GM23338 (cell line): Measurements from ENCODE around the gene GTPBP1. TPM values are rescaled to one million over a fixed set of nuclear protein-coding genes. Genes with fewer than 3 reads are reported as not detected.

ENCODE experiments used
- ATAC-seq: fragments of 200-7000 bp; cut with Tn5 transposase; 3 replicates; pipeline ENCODE4 v1.9.1; 2020
- DNase-seq: peaks from one replicate; pipeline ENCODE4 v3.0.0-alpha.2; 2015; ENCODE audit warnings: low spot score
- H2AFZ ChIP-seq: fragments of 200-600 bp; sonication (generic); 2 replicates; pipeline ENCODE4 v1.8.0; 2016; ENCODE audit warnings: antibody characterized with exemption, mild to moderate bottlenecking, moderate library complexity
- H3F3A ChIP-seq: fragments of 200-600 bp; sonication (generic); replicated peaks from 2 replicates; pipeline ENCODE4 v1.8.0; 2017; ENCODE audit warnings: antibody characterized with exemption, mixed run types, low read depth
- H3K27ac ChIP-seq: fragments of 200-600 bp; sonication (generic); 2 replicates; pipeline ENCODE4 v1.6.1; 2016; ENCODE audit warnings: low read depth
- H3K27me3 ChIP-seq: fragments of 200-600 bp; sonication (generic); 2 replicates; pipeline ENCODE4 v1.8.0; 2016; ENCODE audit warnings: mild to moderate bottlenecking, mixed run types, moderate library complexity; ENCODE audit not compliant: insufficient read depth
- H3K36me3 ChIP-seq: fragments of 200-600 bp; sonication (generic); 2 replicates; pipeline ENCODE4 v1.8.0; 2016; ENCODE audit warnings: mild to moderate bottlenecking; ENCODE audit not compliant: insufficient read depth
- H3K4me1 ChIP-seq: fragments of 200-600 bp; sonication (generic); 2 replicates; pipeline ENCODE4 v1.8.0; 2016; ENCODE audit warnings: mild to moderate bottlenecking, moderate library complexity; ENCODE audit not compliant: insufficient read depth
- H3K4me2 ChIP-seq: fragments of 200-600 bp; sonication (generic); 2 replicates; pipeline ENCODE4 v1.7.1; 2017; ENCODE audit warnings: mixed run types
- H3K4me3 ChIP-seq: fragments of 200-600 bp; sonication (generic); 2 replicates; pipeline ENCODE4 v1.6.1; 2016; ENCODE audit warnings: mixed run types
- H3K79me2 ChIP-seq: fragments of 200-600 bp; sonication (generic); replicated peaks from 2 replicates; pipeline ENCODE4 v1.8.0; 2017; ENCODE audit warnings: mild to moderate bottlenecking; ENCODE audit not compliant: insufficient read depth
- H3K9me2 ChIP-seq: fragments of 200-600 bp; sonication (generic); 2 replicates; pipeline ENCODE4 v1.8.0; 2017; ENCODE audit not compliant: insufficient read depth
- H4K20me1 ChIP-seq: fragments of 200-600 bp; sonication (generic); replicated peaks from 2 replicates; pipeline ENCODE4 v1.8.0; 2017; ENCODE audit warnings: mild to moderate bottlenecking; ENCODE audit not compliant: insufficient read depth
- H3K27ac Mint-ChIP-seq: 2 replicates; pipeline ENCODE4 v1.8.0; 2020; ENCODE audit warnings: inconsistent platforms, mild to moderate bottlenecking, moderate library complexity, mixed read lengths
- H3K27me3 Mint-ChIP-seq: 3 replicates; pipeline ENCODE4 v1.8.0; 2022; ENCODE audit warnings: low read depth, mild to moderate bottlenecking, moderate library complexity, mixed read lengths, inconsistent platforms; ENCODE audit not compliant: insufficient read depth, poor library complexity
- H3K36me3 Mint-ChIP-seq: 3 replicates; pipeline ENCODE4 v1.8.0; 2021; ENCODE audit warnings: low read depth, mild to moderate bottlenecking, inconsistent platforms, moderate library complexity, mixed read lengths
- H3K4me1 Mint-ChIP-seq: 3 replicates; pipeline ENCODE4 v1.8.0; 2020; ENCODE audit warnings: mild to moderate bottlenecking, inconsistent platforms, mixed read lengths
- H3K4me3 Mint-ChIP-seq: 3 replicates; pipeline ENCODE4 v1.8.0; 2021; ENCODE audit warnings: moderate library complexity, mild to moderate bottlenecking, inconsistent platforms, mixed read lengths
- H3K9me3 Mint-ChIP-seq: 3 replicates; pipeline ENCODE4 v1.8.0; 2020; ENCODE audit warnings: moderate library complexity, mild to moderate bottlenecking, inconsistent platforms, mixed read lengths
- CTCF ChIP-seq, 2 experiments: fragments of 200-600 bp in 1 of 2; sonication (generic) in 1 of 2; conservative IDR thresholded peaks; 2 replicates each; pipeline versions ENCODE4 v1.5.1 to v1.6.1; 2016 to 2017; ENCODE audit warnings: antibody characterized with exemption in 2 of 2, low read depth in 2 of 2, mild to moderate bottlenecking in 2 of 2, moderate library complexity in 1 of 2
- POLR2AphosphoS5 ChIP-seq: IDR thresholded peaks from 2 replicates; pipeline ENCODE4 v1.6.1; 2016; ENCODE audit warnings: antibody characterized with exemption, low read depth
- ZNF114 ChIP-seq: fragments of 250-450 bp; sonication (Bioruptor Pico); IDR thresholded peaks from 2 replicates; pipeline ENCODE4 v1.5.0; 2020; ENCODE audit warnings: mild to moderate bottlenecking, moderate library complexity
- ZNF331 ChIP-seq: fragments of 250-450 bp; sonication (Bioruptor Pico); IDR thresholded peaks from 2 replicates; pipeline ENCODE4 v1.5.0; 2020; ENCODE audit warnings: low read depth, mild to moderate bottlenecking, moderate library complexity
- ZNF462 ChIP-seq: fragments of 250-450 bp; sonication (Bioruptor Pico); IDR thresholded peaks from 2 replicates; pipeline ENCODE4 v1.5.0; 2020; ENCODE audit warnings: mild to moderate bottlenecking, moderate library complexity
- polyA plus RNA-seq: library from polyadenylated mRNA; unstranded; fragments of >200 nt; fragmentation: Nextera tagmentation; extraction: Ambion mirVana; gene quantifications from 2 replicates; pipeline ENCODE4 v1.2.1, GENCODE V29; 2016
- total RNA-seq: library from RNA; depleted of rRNA; stranded (reverse); fragments of >200 nt; shearing (Covaris generic); gene quantifications from 2 replicates; pipeline ENCODE4 v1.2.3, GENCODE V29; 2014

The GTPBP1 gene
- total and polyA plus RNA-seq, 2 experiments from 2014 or later = 27.2 to 88.4 TPM

GRCh38 chr22:38698407-38699094 is 7.2 kb upstream of the GTPBP1 start:
- H3K27me3 ChIP-seq = no peaks in the 10 kb centered on the region
- no peak overlapping the region for H2AFZ ChIP-seq
- H3K79me2 ChIP-seq = peaks cover 52% of the 10 kb centered on the region
- no peak for DNase-seq
- H3K4me3 Mint-ChIP-seq = peak overlapping the region; percentile 98
- H3K27ac Mint-ChIP-seq = no peak overlapping the region
- H3K36me3 ChIP-seq = no peaks in the 10 kb centered on the region
- TF ChIP-seq ZNF331 (CRISPR knock-in tag) (no peak), ZNF114 (CRISPR knock-in tag) (no peak), POLR2AphosphoS5 (no peak), ZNF462 (CRISPR knock-in tag) (no peak), CTCF (conservative IDR thresholded peaks at IDR 0.05; ENCODE audit: low read depth in 2 of 2) (no peak)
- H3K27me3 Mint-ChIP-seq = peaks cover 16% of the 10 kb centered on the region
- H3K4me3 ChIP-seq = peak overlapping the region; percentile 97
- ATAC-seq = no peak
- no peaks in the 10 kb centered on the region for H3K9me2 ChIP-seq
- peaks cover 18% of the 10 kb centered on the region for H3K4me1 ChIP-seq
- peaks cover 27% of the 10 kb centered on the region for H3K4me1 Mint-ChIP-seq
- H3K4me2 ChIP-seq = peak overlapping the region; percentile 95
- peaks cover 12% of the 10 kb centered on the region for H3K36me3 Mint-ChIP-seq
- H4K20me1 ChIP-seq = peaks cover 15% of the 10 kb centered on the region
- no peaks in the 10 kb centered on the region for H3K9me3 Mint-ChIP-seq
- H3F3A ChIP-seq = peaks cover 4% of the 10 kb centered on the region; the same call in 1 of the 2 replicates
- H3K27ac ChIP-seq = no peak overlapping the region
